ENCODE results near the gene RNF114.

GRCh38 chr20:49969946-49970345, 33.7 kb downstream of the RNF114 start:
- TF ChIP-seq CTCF (IDR thresholded peaks at IDR 0.05) = no peak
- no peak for TF ChIP-seq POLR2A (IDR thresholded peaks at IDR 0.05)

Measured in esophagus squamous epithelium (tissue), 4 donors.